ENCODE measurements around the gene METTL16.
"Not testable (repeated sequence)": the region's sequence is repeated elsewhere in the genome, so short reads cannot be mapped to it uniquely, and the experiment has no call there.

The METTL16 gene

DNA sequence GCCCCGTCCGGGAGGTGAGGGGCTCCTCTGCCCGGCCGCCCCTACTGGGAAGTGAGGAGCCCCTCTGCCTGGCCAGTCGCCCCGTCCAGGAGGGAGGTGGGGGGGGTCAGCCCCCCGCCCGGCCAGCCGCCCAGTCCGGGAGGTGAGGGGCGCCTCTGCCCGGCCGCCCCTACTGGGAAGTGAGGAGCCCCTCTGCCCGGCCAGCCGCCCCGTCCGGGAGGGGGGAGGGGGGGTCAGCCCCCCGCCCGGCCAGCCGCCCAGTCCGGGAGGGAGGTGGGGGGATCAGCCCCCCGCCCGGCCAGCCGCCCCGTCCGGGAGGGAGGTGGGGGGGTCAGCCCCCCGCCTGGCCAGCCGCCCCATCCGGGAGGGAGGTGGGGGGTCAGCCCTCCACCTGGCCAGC is 64.2 kb downstream of the METTL16 start:
- not testable (repeated sequence) for DNase-seq

DNA sequence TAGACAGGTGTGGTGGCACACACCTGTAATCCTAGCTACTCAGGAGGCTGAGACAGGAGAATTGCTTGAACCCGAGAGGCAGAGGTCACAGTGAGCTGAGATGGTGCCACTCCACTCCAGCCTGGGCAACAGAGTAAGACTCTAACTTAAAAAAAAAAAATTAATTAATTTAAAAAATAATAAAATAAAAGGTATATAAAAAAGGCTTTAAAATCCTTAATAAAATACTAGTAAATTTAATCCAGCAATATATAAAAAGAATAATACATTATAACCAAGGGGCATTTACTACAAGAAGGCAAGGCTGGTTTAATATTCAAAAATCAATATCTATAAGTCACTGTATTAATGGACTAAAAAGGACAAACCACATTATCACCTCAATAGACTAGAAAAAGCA is 66.0 kb downstream of the METTL16 start:
- DNase-seq, result no peak

DNA sequence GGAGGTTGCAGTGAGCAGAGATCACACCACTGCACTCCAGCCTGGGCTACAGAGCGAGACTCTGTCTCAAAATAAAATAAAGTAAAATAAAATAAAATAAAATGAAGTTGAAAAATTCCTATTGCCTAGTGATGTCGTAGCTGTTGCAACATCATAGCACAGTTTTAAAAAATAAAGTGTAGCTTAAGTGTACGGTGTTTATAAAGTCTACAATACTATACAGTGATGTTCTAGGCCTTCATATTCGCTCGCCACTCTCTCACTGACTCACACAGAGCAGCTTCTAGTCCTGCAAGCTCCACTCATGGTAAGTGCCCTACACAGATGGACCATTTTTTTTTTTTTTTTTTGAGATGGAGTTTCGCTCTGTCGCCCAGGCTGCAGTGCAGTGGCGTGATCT is 67.3 kb downstream of the METTL16 start:
- no peak for DNase-seq

DNA sequence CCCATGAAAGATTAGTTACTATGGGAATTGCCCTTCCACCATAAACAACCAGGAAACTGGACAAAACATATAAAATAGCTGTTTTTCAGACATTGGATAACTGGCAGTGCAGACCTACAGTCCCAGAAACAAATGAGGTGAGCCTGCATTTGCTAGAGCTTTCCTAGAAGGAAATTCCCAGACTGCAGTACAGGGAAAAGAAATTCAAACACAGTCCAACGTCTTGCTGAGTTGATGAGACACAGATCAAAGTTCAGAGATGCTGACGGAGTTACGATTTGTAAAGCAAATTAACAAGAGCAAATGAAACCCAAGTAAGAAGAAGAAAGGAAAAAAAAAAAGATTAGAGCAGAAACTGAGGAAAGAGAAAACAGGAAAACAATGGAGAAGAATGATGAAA is 69.5 kb downstream of the METTL16 start:
- no peak for DNase-seq

DNA sequence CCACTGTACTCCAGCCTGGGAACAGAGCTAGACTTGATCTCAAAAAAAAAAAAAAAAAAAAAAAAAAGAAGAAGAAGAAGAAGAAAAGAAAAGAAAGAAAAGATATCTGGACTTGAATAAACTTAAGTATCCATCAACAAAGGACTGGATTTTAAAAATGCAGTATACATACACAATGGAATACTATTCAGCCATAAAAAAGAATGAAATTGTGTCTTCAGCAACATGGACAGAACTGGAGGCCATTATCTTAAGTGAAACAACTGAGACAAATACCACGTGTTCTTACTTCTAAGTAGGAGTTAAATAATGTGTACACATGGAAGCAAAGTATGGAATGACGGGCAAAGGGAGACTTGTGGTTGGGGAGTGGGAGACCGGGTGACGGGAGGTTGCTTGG is 70.8 kb downstream of the METTL16 start:
- no peak for DNase-seq

DNA sequence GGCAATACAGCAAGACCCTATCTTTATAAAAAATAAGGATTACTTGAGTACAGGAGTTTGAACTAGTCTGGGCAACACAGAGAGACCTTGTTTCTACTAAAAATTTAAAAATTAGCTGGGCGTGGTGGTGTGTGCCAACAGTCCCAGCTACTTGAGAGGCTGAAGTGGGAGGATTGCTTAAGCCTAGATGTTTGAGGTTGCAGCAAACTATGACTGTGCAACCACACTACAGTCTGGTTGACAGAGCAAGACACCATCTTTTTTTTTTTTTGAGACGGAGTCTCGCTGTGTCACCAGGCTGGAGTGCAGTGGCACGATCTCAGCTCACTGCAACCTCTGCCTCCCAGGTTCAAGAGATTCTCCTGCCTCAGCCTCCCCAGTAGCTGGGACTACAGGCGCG is 71.7 kb downstream of the METTL16 start:
- not testable (repeated sequence) for DNase-seq

DNA sequence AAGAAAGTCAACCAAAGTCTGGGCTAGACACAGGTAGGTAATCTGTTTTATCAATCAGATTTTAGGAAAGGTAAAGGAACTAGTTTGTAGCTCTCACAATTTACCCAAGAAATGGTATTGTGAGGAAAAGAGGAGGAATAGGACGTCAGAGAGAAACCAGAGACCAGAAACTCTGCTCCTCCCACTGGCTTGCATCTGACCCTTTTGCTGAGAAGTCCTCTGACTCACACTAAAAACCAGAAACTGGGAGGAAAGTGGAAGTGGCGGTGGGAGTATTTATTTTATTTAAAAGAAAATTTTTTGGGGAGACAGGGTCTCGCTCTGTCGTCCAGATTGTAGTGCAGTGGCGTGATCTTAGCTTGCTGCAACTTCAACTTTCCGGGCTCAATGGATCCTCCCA is 72.9 kb downstream of the METTL16 start:
- no peak for DNase-seq

DNA sequence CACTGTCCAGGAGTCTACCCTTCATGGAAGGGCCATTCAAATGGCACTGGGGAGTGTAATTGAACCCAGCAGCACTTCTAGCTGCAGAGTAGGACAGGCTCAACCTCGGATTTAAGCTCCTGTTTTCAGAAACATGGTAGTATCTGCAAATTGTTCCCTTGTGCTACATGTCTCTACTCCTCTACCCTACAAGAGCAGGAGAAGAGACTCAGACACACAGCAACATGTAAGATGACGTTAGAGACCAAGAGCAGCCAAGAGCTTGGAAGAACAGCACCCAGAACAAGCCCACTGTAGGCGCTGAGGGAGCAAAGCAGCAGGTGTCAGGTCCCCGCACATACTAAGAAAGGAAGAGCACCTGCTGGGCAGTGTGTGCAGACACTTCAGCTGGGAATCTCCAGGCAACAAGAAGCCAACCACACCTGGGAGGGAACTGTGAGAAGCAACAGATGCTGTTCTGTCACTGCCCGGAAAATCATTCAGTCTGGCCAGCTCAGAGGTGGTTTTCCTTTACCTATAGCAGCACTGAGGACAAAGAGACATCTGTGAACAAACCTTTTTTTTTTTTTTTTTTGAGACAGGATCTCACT is 75.3 kb downstream of the METTL16 start:
- DNase-seq, result peak; percentile 73 to 94 (median 89)

DNA sequence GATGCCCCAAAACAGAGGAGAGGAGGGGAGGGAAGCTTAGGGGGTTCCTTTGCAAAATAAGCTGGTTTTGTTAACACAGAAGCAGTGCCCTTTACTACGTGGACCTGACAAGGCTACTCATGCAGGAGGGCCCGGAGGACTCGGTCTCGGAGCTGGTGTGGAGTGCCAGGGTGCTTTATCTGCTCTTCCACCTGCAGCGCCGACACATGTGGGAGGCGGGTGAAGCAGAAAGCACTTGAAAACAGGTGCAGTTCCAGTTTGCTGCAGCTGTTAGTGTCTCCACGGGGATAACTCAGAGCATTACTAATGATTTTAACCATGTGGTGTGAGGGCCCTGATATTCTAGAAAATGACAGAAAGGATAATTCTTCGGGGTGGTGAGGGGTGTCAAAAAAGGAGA is 75.8 kb downstream of the METTL16 start:
- peak; percentile 75 to 93 (median 86) for DNase-seq

DNA sequence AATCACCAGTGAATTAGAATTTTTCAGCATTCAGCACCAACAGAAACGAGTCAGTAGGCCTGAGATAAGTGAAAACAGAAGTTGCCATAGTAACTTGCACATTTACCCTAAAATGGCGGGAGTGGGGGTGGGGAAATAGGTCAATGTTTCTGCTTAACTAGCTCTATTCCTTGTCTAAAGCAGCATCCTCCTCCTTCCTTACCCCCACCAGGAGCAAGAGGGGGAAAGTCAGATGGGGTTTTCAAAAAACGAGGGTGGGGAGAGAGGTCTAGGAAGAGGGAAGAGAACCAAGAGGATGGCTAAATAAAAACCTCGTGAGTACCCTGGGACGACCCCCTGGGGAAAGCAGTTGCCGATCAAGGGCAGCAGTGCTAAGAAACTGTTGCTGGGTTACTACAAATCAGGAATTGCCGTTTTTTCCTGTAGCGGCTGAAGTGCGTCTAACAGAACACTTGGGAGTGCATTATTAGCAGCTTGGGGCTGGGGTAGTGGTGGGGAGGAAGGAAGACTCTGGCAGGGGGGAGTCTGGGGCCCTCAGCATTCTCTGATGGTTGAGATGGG is 76.4 kb downstream of the METTL16 start:
- peak; percentile 74 to 92 (median 89) for DNase-seq

DNA sequence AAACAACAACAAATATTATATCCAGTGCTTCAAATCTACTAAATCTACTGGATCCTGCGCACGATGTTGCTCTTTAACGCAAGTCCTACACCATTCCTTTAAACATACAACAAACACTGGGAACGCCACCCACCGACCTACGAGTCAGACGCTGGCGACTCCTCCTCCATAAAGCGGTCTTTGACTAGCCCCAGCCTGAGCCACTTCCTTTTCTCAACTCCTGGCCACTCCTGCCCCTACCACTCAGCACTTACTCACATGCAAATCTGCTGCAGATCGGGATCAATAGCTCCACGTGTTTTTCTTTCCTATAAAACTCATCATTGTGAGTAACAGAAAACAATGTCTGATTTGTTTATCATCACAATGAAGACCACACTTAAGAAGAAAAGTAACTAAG is 78.0 kb downstream of the METTL16 start:
- no peak for DNase-seq

DNA sequence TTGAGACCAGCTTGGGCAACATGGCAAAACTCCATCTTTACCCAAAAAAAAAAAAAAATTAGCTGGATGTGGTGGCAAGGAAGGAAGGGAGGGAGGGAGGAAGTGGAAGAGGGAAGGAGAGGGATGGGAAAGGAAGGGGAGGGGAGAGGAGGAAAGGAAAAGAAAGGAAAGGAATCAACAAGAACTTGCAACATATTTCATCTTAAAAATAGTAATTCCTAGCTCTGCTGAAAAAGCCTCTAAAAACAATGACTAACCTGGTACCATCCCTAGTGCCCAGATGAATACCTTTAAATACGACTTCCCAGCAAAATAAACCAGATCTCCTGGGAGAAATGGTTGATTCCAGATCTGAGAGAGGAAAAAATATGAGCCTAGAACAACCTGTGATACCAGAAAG is 83.8 kb downstream of the METTL16 start:
- no peak for DNase-seq

DNA sequence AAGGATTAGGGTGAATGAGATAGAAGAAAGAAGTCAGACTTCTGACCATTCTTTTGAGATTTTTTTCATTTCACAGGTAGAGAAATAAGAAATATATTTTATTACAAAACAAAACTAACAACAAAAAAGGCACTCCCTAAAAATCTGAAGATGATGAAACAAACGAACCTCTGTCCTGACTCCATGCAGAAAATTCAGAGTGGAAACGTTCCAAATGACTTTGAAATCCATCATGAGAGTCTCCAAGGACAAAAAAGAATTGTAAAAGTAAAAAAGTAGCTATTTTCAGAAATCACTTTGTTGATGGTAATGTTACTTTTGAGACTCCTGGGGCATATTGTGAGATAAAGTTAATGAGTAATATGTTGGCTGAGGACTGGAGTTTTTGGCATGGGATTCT is 84.5 kb downstream of the METTL16 start:
- DNase-seq, result no peak

DNA sequence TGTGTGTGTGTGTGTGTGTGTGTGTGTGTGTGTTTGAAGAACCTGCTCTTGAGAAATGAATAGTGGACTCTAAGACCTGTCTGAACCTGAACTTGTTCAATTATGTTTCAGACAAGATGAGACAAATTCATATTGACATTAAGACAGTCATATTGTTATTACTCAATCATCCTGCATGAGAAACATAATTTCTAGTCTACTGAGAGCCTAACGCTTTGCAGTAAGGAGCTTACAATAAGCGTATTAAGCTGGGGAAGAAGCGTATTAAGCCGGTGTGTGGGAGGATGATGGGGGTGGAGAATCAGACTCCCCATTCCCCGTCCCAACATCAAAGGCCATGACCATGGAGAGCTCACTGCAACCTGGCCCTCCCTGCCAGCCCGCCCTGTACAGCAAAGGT is 88.4 kb downstream of the METTL16 start:
- DNase-seq, result peak in 2 of 3 experiments; percentile 29 to 56

DNA sequence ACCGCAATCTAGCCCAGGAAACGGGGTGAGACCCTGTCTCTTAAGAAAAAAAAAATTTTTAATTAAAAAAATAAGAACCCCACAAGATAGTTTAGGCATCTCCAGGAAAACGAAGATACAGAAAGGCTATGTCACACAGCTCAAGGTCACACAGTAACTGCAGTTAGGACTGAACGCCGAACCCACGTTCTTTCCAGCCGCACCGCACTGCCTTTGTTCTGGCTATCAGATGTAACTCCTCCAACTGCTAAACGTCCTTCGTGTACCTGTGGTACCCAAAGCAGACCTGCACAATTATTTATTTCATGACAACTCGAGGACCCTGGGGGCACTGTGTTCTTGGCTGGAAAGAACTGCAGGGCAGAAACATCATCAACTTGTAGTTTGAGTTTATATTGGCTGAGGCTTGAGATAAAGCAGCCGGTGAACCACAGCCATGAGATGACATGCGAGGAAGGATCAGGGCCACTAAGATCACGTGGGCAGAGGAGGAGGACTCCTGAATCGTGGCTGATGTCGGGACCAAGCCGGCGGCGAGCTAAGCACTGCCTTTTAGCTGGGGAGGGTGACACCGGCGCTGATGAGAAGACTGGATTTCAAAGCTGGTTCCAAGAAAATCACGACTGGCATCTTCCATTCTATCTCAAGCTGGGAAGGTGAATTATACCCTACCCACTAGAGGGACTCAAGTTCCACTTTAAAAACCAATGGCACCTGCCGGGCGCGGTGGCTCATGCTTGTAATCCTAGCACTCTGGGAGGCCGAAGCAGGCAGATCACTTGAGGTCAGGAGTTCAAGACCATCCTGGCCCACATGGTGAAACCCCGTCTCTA is 90.2 kb downstream of the METTL16 start:
- peak; percentile 12 to 69 (median 55) for DNase-seq

DNA sequence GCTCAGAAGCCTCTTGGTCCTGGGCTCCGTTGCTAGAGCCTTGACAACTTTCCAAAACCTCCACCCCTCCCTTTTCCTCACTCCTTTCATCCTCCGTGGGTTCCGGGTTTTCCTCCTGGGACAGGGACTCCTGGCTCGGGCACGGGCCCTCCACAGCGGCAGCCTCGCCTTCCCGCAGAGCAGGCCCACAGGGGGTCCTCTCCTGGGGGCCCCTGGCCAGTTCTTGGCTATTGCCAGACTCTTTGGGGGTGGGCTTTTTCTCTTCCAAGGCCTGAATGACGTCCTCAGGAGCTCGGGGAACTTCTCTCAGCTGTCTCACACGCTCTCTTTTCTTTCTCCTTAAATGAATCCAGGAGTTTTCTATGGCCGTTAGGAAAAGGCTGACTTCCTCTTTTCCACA is 91.5 kb downstream of the METTL16 start:
- DNase-seq, result no peak

DNA sequence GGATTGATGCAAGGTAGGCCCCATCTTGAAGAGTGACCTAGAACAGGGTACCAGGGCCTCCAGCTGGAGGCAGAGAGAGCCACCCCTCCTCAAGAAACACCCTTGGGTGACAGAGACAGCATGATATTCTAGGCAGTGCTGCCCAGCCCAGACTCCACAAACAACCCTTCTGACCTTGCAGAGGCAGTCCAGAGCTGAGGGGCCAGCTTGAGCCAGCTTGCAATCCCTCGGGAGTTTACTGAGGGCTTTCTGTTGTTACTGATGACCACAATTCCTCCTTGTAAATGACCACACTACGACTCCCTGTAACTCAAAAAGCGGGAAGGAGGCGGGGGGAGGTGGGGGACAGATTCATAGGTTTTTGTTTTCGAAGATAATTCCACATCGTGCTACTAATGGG is 92.2 kb downstream of the METTL16 start:
- DNase-seq, result no peak

DNA sequence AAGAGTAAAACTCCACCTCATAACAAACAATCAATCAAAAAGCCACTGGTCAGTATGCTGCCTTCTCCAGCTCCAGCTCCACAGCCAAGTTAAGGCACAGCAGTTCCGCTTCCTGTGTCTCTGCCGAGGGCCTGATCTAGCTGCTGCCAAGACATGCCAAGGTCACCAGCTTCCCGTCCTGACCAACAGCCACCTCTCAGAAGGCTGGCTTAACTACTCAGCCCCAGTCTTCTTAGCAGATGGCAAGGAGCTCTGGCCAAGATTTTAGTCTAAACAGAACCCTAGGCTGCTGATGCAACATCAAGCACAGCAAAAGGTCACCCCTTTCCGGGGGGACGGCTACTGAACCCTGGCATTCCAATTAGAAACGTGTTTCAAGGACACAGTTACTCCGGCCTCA is 93.1 kb downstream of the METTL16 start:
- no peak for DNase-seq

DNA sequence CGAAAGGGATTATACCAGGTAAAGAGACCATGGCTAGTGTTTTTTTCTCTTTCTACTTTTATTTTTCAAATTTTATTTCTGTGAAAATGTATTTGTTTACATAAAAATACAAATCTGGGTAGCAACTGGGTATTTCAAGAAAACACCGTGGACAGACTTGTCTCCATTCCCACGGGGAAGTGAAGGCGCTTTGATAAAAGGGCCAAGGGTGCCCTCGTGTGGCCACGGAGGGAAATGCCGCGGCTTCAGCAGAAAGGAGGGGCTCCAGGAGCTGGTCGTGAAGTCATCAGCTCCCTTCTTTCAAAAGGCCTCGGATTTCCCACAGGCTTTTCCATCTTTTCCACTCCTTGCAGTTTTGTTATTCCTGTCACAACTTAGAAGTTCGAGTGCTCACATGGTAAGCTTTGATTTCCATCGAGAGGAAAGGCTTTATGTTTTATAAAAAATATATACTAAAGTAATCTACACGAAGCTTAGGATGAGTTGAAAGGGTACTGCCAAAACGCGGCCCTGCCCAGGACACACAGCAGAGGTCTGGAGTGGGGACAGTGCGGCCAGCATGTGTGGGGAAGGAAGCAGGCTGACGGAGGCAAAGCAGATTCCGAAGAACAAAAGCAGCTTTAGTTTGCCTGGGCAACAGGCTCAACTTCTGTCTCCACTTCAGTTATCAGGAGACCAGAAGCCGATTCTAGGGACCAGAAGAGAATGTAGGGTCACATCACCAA is 95.5 kb downstream of the METTL16 start:
- peak; percentile 49 to 81 (median 76) for DNase-seq

DNA sequence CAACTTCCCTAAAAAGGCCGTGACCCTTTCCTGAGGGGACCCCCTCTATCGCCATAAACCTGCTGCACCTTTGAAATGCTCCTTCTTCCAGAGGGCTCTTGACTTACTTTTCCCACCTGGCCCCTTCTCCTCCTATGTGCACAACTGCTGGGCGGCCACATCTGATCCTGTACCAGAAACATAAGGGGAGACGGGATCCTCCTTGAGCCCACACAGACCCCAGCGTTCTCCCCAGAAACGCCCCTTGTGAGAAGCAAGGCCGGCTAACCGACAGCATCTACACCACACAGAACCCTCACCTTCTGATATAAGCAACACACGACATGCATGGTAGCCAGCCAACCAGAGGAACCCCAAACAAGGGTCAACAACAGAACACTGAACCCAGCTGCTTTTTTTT is 96.6 kb downstream of the METTL16 start:
- no peak for DNase-seq

DNA sequence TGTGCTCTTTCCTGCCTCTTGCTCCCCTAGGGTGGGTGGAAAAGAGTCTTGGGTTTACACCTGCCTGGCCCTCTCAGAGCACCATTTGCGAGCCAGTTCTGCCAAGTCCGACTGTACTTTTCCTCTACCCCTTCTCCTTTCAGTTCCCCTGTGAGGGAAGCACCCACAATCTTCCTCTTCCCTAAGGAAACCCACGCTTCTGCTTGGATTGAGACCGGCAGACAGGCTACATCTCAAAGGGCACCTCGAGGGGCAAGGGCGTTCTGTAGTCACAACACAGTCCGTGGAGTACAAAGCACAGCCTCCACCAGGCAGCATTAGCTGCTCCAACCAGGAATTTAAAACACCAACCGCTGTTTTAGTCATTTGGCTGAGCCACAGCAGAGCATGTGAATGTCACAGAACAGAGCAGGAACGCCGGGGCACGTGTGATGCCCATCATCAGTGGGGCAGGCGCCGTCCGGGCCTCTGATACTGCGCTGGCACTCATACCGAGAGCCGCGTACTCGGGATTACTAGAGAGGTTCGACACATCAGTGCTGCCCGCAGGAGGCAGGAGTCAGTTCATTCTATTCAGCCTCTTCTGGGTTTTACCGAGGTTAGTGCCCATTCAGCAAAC is 97.1 kb downstream of the METTL16 start:
- DNase-seq, result no peak

DNA sequence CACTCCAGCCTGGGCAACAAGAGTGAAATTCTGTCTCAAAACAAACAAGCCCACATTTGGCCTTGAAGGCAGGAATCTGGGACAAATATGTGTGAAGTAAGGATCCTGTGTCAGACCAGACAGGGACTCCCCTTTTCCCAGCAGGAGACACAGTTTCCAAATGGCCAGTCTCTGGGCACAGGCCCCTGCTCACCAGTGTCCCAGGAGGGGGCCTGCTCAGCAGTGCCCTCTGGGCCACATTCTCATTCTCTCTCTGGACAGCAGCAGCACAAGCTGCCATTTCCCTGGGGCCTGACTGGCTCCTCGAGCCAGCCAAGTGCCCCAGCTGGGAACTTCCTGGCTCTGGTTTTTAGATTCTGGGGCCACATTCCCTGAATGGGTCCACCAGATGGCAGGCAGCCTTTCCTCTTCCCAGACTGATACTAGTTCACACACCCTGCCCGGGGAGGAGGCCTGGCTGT is 99.1 kb downstream of the METTL16 start:
- DNase-seq, result no peak

DNA sequence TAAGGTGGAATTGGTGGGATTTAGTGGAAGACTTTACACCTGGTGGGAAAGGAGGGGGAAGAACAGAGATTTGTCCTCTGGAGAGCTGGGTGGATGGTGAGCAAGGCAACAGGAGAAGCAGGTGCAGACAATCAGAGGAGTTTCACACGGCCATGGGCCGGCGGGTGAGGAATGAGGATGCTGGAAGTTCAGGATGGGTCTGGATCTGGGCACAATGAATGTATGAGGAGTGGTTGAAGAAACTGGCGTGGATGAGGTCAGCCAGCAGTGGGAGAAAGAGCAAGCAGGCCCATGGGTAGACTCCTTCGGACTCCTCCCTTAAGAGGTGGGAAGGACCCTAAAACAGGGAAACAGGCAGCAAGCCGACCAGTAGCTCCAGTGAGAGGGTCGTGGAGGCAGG is 100.7 kb downstream of the METTL16 start:
- no peak for DNase-seq
